A673 (cell line): ENCODE results near the gene ADGRD1. TPM values are rescaled to one million over a fixed set of nuclear protein-coding genes. Genes with fewer than 3 reads are reported as not detected.

Experiments used
- BruUV-seq: library from RNA; stranded (reverse); fragments of 400-500 nt; replicated peaks from 2 replicates; lab custom pipeline; 2021; lab: Mats Ljungman, UMichigan
- CTCF ChIA-PET: fragments of 300-600 bp; sonication (Branson Sonifier 250); formaldehyde crosslinking; loops from one replicate; lab custom pipeline; 2022; ENCODE audit warnings: antibody characterized with exemption; lab: Charles Lee
- POLR2A ChIA-PET: fragments of 300-600 bp; sonication (Branson Sonifier 250); formaldehyde crosslinking; loops from one replicate; lab custom pipeline; 2022; ENCODE audit warnings: antibody characterized with exemption; ENCODE audit not compliant: low non-redundant PET; lab: Charles Lee
- DNase-seq: peaks from one replicate; pipeline ENCODE4 v3.0.0-alpha.2; 2015; ENCODE audit warnings: low spot score
- H3K27ac ChIP-seq: fragments of 200-600 bp; sonication (generic); 2 replicates; pipeline ENCODE4 v1.5.1; 2016; ENCODE audit warnings: mixed run types, low read depth, mild to moderate bottlenecking, mixed read lengths, antibody characterized with exemption, low read length; ENCODE audit not compliant: poor library complexity, severe bottlenecking
- H3K27me3 ChIP-seq: fragments of 200-600 bp; sonication (generic); replicated peaks from 2 replicates; pipeline ENCODE4 v1.6.1; 2017; ENCODE audit warnings: mixed run types, low read depth, mild to moderate bottlenecking, mixed read lengths, antibody characterized with exemption, low read length; ENCODE audit not compliant: insufficient read depth, poor library complexity
- H3K36me3 ChIP-seq: fragments of 200-600 bp; sonication (generic); 2 replicates; pipeline ENCODE4 v1.6.1; 2016; ENCODE audit warnings: mixed run types, mild to moderate bottlenecking, mixed read lengths, antibody characterized with exemption, low read length; ENCODE audit not compliant: insufficient read depth, poor library complexity, severe bottlenecking
- H3K4me1 ChIP-seq: fragments of 200-600 bp; sonication (generic); 2 replicates; pipeline ENCODE4 v1.6.1; 2017; ENCODE audit warnings: mixed run types, mild to moderate bottlenecking, mixed read lengths, antibody characterized with exemption, low read length; ENCODE audit not compliant: insufficient read depth, poor library complexity, severe bottlenecking
- H3K4me3 ChIP-seq: fragments of 200-600 bp; sonication (generic); 2 replicates; pipeline ENCODE4 v1.5.1; 2016; ENCODE audit warnings: low read depth, mixed run types, mild to moderate bottlenecking, mixed read lengths, low read length; ENCODE audit not compliant: poor library complexity, severe bottlenecking
- H3K9me3 ChIP-seq: fragments of 200-600 bp; sonication (generic); 2 replicates; pipeline ENCODE4 v1.6.1; 2016; ENCODE audit warnings: mixed run types, low read depth, mild to moderate bottlenecking, mixed read lengths, antibody characterized with exemption, low read length; ENCODE audit not compliant: poor library complexity, severe bottlenecking
- CTCF ChIP-seq: fragments of 300-800, 200-600 bp; sonication (generic); conservative IDR thresholded peaks from 2 replicates; pipeline ENCODE4 v1.5.1; 2017; ENCODE audit warnings: low read depth, mild to moderate bottlenecking, antibody characterized with exemption, low read length, moderate library complexity, mixed read lengths
- EZH2 ChIP-seq: fragments of 200-600 bp; sonication (generic); IDR thresholded peaks from 2 replicates; pipeline ENCODE4 v1.6.1; 2017; ENCODE audit warnings: borderline replicate concordance, low read depth, mild to moderate bottlenecking, mixed read lengths, antibody characterized with exemption, low read length; ENCODE audit not compliant: poor library complexity, severe bottlenecking
- intact Hi-C: fragments of 100-400 bp; cut with micrococcal nuclease; formaldehyde crosslinking; loops from one replicate; pipeline ENCODE4 v1.10.0; 2022; ENCODE audit not compliant: unreplicated experiment
- total RNA-seq: library from RNA; stranded (reverse); gene quantifications from 2 replicates; pipeline ENCODE4 v1.2.3, GENCODE V29; 2021

The ADGRD1 gene
- total RNA-seq, 1 experiment from 2014 or later, result not detected

GRCh38 chr12:131105736-131106348 is 152.1 kb downstream of the ADGRD1 start:
- no peak for DNase-seq
- no TSS peak for BruUV-seq
- peaks cover 5% of the 10 kb centered on the region for H3K27me3 ChIP-seq
- CTCF ChIA-PET, result interaction anchor here (1.6 to 1.9 kb wide), 2 partner anchors 26 to 349 kb away, joined by 6 read pairs; no protein-coding TSS in a partner anchor
- no peak for TF ChIP-seq CTCF
- no peak for TF ChIP-seq EZH2
- intact Hi-C loops, result loop anchor here (10.0 kb wide), 2 partner anchors 469 to 729 kb away; no protein-coding TSS in a partner anchor
- POLR2A ChIA-PET, result no interaction called here
- H3K27ac ChIP-seq, result no peak overlapping the region
- no peak overlapping the region for H3K4me3 ChIP-seq
- H3K9me3 ChIP-seq, result no peaks in the 10 kb centered on the region
- no peaks in the 10 kb centered on the region for H3K4me1 ChIP-seq
- H3K36me3 ChIP-seq, result no peaks in the 10 kb centered on the region

GRCh38 chr12:131106349-131106941 is 152.7 kb downstream of the ADGRD1 start:
- no peaks in the 10 kb centered on the region for H3K9me3 ChIP-seq
- DNase-seq, result no peak
- no peak overlapping the region for H3K4me3 ChIP-seq
- intact Hi-C loops, result loop anchor here (10.0 kb wide), 2 partner anchors 468 to 728 kb away; no protein-coding TSS in a partner anchor
- ChIA-PET POLR2A (no interaction called here), CTCF (interaction anchor here (1.9 kb wide), 1 partner anchor 26 kb away, joined by 6 read pairs; no protein-coding TSS in a partner anchor)
- TF ChIP-seq EZH2 (no peak), CTCF (no peak)
- no peaks in the 10 kb centered on the region for H3K4me1 ChIP-seq
- no peaks in the 10 kb centered on the region for H3K36me3 ChIP-seq
- H3K27me3 ChIP-seq, result peaks cover 6% of the 10 kb centered on the region
- H3K27ac ChIP-seq, result no peak overlapping the region
- BruUV-seq, result no TSS peak

- POLR2A ChIA-PET, result no interaction called here
- no peak for TF ChIP-seq CTCF
- TF ChIP-seq EZH2, result no peak
- DNase-seq, result peak; percentile 25
- H3K4me1 ChIP-seq, result no peaks in the 10 kb centered on the region
- no peaks in the 10 kb centered on the region for H3K9me3 ChIP-seq
- no peaks in the 10 kb centered on the region for H3K36me3 ChIP-seq
- H3K27me3 ChIP-seq, result peaks cover 16% of the 10 kb centered on the region
- no peak overlapping the region for H3K27ac ChIP-seq
- no TSS peak for BruUV-seq
- intact Hi-C loops, result loop anchor here (10.0 kb wide), 2 partner anchors 466 to 726 kb away; no protein-coding TSS in a partner anchor
- CTCF ChIA-PET, result no interaction called here
- no peak overlapping the region for H3K4me3 ChIP-seq
Observed at GRCh38 chr12:131108177-131108955, 154.7 kb downstream of the ADGRD1 start.
